ENCODE data around the gene PIK3C2G.

- TF ChIP-seq CTCF (conservative IDR thresholded peaks at IDR 0.05; ENCODE audit: low read length) (no peak), EZH2phosphoT487 (IDR thresholded peaks at IDR 0.05; ENCODE audit: borderline replicate concordance, low read depth, low read length) (no peak)
Observed at GRCh38 chr12:18436170-18436569, 174.9 kb downstream of the PIK3C2G start.
